Activated T-helper 1 cell treated with anti-CD3 and anti-CD28 coated beads, Interleukin-12 subunit alpha, Interleukin-12 subunit beta, Interleukin-2, Interleukin-4 antibody, amounts not matched to agents 30 ng/mL and 10 ng/mL and 1 ng/mL, durations not matched to agents 14 hours and 24 hours and 36 hours (primary cell): ENCODE data around the gene MEX3B. TPM values are rescaled to one million over a fixed set of nuclear protein-coding genes. Genes with fewer than 3 reads are reported as not detected.

Experiments used
- DNase-seq: peaks from one replicate; pipeline ENCODE4 v3.0.0; 2021; ENCODE audit warnings: low spot score
- H3K27ac Mint-ChIP-seq: one replicate; pipeline ENCODE4 v1.8.0; 2021; ENCODE audit warnings: mild to moderate bottlenecking, mixed read lengths
- H3K27me3 Mint-ChIP-seq: one replicate; pipeline ENCODE4 v1.8.0; 2022; ENCODE audit warnings: mild to moderate bottlenecking, moderate library complexity, mixed read lengths; ENCODE audit not compliant: insufficient read depth
- H3K36me3 Mint-ChIP-seq: one replicate; pipeline ENCODE4 v1.8.0; 2021; ENCODE audit warnings: low read depth, mixed read lengths
- H3K4me1 Mint-ChIP-seq: one replicate; pipeline ENCODE4 v1.8.0; 2021; ENCODE audit warnings: low read depth, mixed read lengths
- H3K4me3 Mint-ChIP-seq: one replicate; pipeline ENCODE4 v1.8.0; 2021; ENCODE audit warnings: mild to moderate bottlenecking, moderate library complexity, mixed read lengths
- H3K9me3 Mint-ChIP-seq: one replicate; pipeline ENCODE4 v1.8.0; 2021; ENCODE audit warnings: mixed read lengths
- intact Hi-C: fragments of 100-400 bp; cut with micrococcal nuclease; formaldehyde crosslinking; loops from one replicate; pipeline ENCODE4 v1.15.1; 2024
- total RNA-seq: library from RNA; stranded (reverse); gene quantifications from 2 replicates; pipeline ENCODE4 v1.2.3, GENCODE V29; 2022

MEX3B gene
- 0.59 and 0.73 TPM in 2 replicates for total RNA-seq

DNA sequence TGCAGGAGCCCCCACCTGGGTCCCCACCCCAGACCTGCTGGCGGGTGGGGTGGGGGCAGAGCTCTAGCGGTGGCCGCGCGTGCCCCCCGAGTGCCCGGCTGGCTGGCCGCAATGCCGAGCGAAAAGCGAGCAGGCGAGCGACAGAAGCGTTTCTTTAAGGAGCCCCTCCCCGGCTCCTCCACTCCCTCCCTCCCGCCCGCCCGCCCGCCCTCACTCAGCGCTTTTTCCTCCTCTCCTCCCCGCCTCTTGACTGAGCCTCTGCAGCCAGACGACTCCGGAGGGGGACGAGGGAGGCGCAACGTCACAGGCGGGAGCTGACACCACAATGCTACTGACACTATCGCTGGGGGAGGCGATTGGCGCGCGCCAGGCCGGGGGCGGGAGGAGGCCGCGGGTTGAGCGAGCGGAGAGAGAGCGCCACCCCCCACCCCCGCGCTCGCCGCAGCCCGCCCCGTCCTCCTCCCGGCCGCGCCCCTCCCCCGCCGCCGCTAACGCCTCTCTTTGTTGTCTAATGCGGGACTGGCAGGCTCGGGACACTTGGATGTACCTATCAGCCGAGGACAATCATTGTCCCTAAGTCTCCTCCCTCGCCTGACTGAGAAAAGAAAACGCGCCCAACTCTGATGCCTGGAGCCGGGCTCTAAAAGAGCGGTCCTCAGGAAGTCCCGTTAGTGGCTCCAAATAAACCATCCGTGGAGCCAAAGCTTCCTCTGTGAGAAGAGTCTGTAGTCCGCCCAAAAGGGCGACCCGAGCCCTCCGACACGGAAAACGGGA, at the start of gene MEX3B:
TSS of gene MEX3B (minus strand) at position 127 of the 774 bp plus-strand sequence. CDS start 313 bp downstream, outside the sequence.
- no peaks in the 10 kb centered on the region for H3K9me3 Mint-ChIP-seq
- peaks cover 41% of the 10 kb centered on the region for H3K27me3 Mint-ChIP-seq
- H3K27ac Mint-ChIP-seq: peak within 1 kb of the TSS; percentile 79
- DNase-seq: peak; percentile 83
- intact Hi-C loops: loop anchor here (1.0 to 5.0 kb wide), 5 partner anchors 217 to 1046 kb away; partner anchors contain the start of genes EFL1, RPS17, SAXO2 and TLNRD1
- H3K4me3 Mint-ChIP-seq: peak within 1 kb of the TSS; percentile 89
- peaks cover 12% of the 10 kb centered on the region for H3K4me1 Mint-ChIP-seq
- H3K36me3 Mint-ChIP-seq: no peaks in the 10 kb centered on the region

DNA sequence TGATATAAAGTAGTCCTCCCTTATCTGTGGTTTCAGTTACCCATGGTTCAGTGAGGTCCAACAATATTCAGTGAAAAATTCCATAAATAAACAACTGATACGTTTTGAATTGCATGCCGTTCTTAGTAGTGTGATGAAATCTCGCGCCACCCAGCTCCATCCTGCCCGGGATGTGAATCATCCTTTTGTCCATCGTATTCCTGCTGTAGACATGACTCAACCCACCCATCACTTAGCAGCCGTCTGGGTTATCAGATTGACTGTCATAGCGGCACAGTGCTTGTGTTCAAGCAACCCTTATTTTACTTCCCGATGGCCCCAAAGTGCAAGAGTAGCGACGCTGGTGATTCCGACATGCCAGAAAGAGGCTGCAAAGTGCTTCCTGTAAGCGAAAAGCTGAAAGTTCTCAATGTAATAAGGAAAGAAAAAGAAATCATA, 48.0 kb upstream of the MEX3B start:
- Mint-ChIP-seq H3K36me3 (no peaks in the 10 kb centered on the region), H3K4me1 (no peaks in the 10 kb centered on the region), H3K27me3 (peaks cover 6% of the 10 kb centered on the region), H3K4me3 (no peak overlapping the region), H3K27ac (no peak overlapping the region), H3K9me3 (no peaks in the 10 kb centered on the region)
- intact Hi-C loops: no loop called here
- no peak for DNase-seq

DNA sequence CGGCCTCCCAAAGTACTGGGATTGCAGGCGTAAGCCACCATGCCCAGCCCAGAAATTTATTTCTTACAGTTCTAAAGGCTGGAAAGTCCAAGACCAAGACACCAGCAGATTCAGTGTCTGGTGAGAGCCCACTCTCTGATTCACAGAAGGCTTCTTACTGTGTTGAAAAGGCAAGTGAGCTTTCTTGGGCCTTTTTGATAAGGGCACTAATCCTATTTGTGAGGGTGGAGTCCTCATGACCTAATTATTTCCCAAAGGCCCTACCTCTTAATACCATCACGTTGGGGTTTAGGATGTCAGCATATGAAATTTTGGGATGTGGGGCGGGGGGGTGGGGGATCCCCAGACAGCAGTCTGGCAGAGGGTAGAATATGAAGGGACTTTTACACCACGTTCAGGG, 47.5 kb upstream of the MEX3B start:
- H3K27ac Mint-ChIP-seq: no peak overlapping the region
- peaks cover 6% of the 10 kb centered on the region for H3K27me3 Mint-ChIP-seq
- DNase-seq: no peak
- no peaks in the 10 kb centered on the region for H3K36me3 Mint-ChIP-seq
- intact Hi-C loops: no loop called here
- H3K9me3 Mint-ChIP-seq: no peaks in the 10 kb centered on the region
- H3K4me3 Mint-ChIP-seq: no peak overlapping the region
- H3K4me1 Mint-ChIP-seq: no peaks in the 10 kb centered on the region

DNA sequence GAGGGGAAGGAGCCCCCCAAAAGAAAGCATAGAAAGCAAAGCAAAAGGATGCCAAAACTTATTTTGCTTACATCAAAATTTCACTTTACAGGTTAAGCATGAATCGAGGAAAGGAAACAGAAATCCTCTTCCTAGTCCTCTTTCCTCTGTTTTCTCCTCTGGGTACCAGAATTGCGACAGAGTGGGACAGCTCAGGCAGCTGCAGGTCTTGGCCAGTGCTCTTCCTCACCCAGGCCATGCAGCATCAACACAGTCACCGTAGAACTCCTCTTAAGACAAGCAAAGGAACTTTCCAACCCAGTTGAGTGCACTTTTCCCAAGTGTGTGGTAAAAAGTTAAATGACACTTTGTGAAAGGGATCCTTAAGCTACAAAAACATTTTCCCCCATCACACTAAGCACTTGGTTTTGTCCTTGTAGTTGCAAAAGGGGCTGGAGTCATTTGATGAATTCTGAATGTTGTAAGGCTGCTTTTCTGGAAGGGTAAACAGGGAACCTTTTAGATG, 45.9 kb upstream of the MEX3B start:
- no peaks in the 10 kb centered on the region for H3K4me1 Mint-ChIP-seq
- intact Hi-C loops: no loop called here
- peaks cover 4% of the 10 kb centered on the region for H3K27me3 Mint-ChIP-seq
- H3K36me3 Mint-ChIP-seq: no peaks in the 10 kb centered on the region
- no peak overlapping the region for H3K27ac Mint-ChIP-seq
- H3K9me3 Mint-ChIP-seq: no peaks in the 10 kb centered on the region
- H3K4me3 Mint-ChIP-seq: no peak overlapping the region
- no peak for DNase-seq

DNA sequence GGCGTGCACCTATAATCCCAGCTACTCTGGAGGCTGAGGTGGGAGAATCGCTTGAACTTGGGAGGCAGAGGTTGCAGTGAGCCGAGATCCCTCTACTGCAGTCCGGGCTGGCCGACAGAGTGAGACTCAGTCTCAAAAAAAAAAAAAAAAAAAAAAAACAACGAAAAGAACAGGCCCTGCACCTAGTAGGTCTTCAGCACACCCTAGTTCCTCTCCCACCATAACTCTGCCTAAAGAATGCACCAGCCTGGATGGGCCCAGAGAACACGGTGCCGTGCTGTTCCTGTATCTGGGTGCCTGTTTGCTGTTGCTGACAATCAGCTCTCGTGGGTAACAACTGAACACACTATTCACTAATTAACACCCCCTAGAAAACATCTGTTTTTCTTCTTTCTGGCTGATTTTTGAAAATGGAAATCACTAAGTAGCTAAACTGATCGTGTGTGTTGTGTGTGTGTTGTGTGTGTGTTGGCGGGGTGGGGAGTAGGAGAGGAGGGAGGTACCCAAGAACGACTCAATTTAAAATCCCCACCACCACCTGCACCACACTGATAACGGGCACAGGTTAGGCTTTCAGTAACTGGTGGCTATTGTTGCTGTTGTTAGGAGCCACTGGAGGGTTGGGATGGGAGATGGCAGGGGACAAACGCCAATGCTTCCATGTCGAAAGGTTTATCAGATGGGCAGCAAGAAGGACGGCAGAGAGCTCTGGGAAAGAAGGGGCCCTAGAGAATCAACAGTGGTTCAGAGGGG, 40.6 kb upstream of the MEX3B start:
- Mint-ChIP-seq H3K4me3 (no peak overlapping the region), H3K27me3 (peaks cover 4% of the 10 kb centered on the region), H3K4me1 (no peaks in the 10 kb centered on the region), H3K27ac (no peak overlapping the region), H3K36me3 (no peaks in the 10 kb centered on the region), H3K9me3 (no peaks in the 10 kb centered on the region)
- intact Hi-C loops: no loop called here
- no peak for DNase-seq

DNA sequence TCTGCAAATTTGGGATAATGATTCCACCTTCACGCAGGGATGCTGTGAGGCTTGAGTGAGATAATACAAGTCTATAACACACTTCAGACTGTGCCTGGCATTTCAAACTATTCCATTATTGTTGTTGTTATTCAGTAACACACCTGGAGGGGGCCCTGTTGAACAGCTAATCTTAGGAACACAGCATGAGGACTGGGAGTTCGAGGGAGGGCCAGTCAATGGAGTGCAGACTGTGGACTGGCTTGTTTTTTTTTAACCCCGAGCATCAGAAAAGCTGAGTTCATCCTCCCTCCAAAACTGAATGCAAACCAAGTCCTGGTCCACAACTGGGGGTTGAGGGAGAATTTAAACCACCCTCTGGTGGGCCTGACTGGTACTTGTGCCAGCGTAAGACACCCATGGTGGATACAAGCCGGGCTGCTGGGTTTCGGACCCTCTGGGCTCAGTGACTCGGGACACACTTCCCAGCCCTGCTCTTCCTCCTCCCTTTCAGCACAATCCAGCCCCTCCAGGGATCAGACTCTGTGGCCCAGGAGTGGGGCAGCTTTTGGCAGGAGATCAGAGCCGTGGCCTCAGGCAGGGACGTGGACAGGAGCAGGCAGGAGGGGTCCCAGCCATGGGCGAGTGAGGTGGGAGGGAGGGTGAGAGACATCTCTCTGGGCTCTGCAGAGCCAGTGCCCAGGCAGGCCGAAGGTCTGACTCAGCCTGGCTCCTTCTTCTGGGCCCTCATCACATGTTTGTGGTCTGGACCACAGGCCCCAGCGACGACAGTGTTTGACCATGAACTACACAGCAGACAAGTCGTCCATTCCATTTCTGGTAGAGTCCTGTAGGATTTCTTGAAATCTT, 36.3 kb upstream of the MEX3B start:
- DNase-seq: no peak
- H3K27ac Mint-ChIP-seq: no peak overlapping the region
- no peaks in the 10 kb centered on the region for H3K36me3 Mint-ChIP-seq
- no peaks in the 10 kb centered on the region for H3K4me1 Mint-ChIP-seq
- no peak overlapping the region for H3K4me3 Mint-ChIP-seq
- H3K9me3 Mint-ChIP-seq: no peaks in the 10 kb centered on the region
- peaks cover 3% of the 10 kb centered on the region for H3K27me3 Mint-ChIP-seq
- intact Hi-C loops: no loop called here

DNA sequence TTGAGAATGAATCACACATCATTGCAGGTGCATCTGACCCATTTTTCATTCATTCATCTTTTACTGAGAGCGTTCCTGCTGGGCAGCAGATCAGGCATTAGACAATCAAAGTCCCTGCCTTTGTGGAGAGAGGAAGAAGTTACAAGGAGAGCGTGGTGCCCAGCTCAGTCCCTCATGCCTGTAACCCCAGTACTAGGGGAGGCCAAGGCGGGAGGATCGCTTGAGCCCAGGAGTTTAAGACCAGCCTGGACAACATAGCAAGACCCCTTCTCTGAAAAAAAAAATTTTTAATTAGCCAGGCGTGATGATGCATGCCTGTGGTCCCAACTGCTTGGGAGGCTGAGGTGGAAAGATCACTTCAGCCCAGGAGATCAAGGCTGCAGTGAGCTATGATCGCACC, 35.0 kb upstream of the MEX3B start:
- no peak overlapping the region for H3K4me3 Mint-ChIP-seq
- H3K27ac Mint-ChIP-seq: no peak overlapping the region
- no peaks in the 10 kb centered on the region for H3K36me3 Mint-ChIP-seq
- intact Hi-C loops: no loop called here
- DNase-seq: no peak
- peaks cover 3% of the 10 kb centered on the region for H3K27me3 Mint-ChIP-seq
- no peaks in the 10 kb centered on the region for H3K9me3 Mint-ChIP-seq
- H3K4me1 Mint-ChIP-seq: no peaks in the 10 kb centered on the region

DNA sequence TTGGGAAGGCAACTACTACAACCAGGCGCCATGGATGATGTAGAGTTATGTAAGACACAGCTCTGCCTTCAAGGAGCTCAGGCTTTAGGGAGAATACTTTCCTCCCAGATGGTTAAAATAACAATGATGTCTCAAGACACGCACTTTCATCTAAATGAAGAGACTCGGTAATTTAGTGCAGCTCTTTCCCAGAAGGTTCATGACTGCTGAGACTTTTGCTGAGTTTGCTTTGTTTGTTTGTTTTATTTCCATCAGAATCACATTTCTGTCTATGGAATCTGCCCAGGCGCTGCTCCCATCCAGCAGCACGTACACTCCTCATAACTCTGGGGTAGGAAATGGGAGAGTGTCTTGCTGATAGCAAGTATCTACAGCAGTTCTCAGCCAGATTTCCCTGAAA, 33.9 kb upstream of the MEX3B start:
- H3K36me3 Mint-ChIP-seq: no peaks in the 10 kb centered on the region
- H3K27ac Mint-ChIP-seq: no peak overlapping the region
- H3K27me3 Mint-ChIP-seq: peaks cover 3% of the 10 kb centered on the region
- H3K4me3 Mint-ChIP-seq: no peak overlapping the region
- no peaks in the 10 kb centered on the region for H3K9me3 Mint-ChIP-seq
- H3K4me1 Mint-ChIP-seq: no peaks in the 10 kb centered on the region
- intact Hi-C loops: no loop called here
- DNase-seq: no peak

DNA sequence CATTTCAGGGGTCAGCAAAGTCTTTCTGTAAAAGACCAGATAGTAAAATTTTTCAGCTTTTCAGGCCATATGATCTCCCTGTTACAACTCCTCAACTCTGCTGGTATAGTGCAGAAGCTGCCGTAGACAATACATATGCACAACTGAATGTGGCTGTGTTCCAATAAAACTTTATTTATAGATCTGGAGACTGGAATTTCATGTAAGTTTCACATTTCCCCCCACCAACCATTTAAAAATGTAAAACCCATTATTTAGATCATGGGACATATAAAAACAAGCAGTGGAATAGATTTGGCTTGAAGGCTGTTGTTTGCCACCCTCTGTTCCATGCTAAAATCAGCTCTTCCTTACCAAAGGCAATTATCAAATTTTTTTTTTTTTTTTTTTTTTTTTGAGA, 28.8 kb upstream of the MEX3B start:
- Mint-ChIP-seq H3K27ac (no peak overlapping the region), H3K4me3 (no peak overlapping the region), H3K9me3 (no peaks in the 10 kb centered on the region), H3K27me3 (peaks cover 5% of the 10 kb centered on the region), H3K36me3 (no peaks in the 10 kb centered on the region), H3K4me1 (no peaks in the 10 kb centered on the region)
- no peak for DNase-seq
- intact Hi-C loops: no loop called here

DNA sequence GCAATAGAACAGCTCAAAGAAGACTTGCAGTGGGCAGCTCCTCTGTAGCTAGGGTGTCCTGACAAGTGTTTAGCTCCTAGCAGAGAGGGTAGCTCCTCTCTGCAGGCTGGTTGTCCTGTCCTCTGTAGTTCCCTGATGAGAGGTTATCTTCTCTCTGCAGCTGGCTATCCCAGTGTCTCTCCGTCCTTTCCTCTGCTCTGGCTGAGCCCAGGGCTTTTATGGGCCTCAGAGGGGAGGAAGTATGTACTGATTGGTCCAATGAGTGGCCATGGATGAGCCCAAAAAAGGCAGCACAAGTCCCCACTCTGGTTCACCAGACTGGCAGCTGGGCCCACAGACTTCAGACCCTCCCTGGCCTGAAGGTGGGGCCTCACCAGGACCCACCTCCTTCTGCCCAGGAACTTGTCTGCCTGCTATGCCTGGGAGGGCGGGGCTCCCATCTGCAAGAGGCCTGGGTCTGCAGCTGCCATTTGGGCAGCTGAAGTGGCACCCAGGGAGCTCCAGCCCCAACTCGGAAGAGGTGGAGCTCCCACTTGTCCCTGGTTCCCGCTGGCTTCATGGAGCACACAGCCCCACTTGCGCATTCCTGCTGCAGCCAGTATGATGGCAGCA, 27.2 kb upstream of the MEX3B start:
- intact Hi-C loops: no loop called here
- Mint-ChIP-seq H3K4me3 (no peak overlapping the region), H3K36me3 (no peaks in the 10 kb centered on the region), H3K9me3 (no peaks in the 10 kb centered on the region), H3K27ac (no peak overlapping the region), H3K4me1 (no peaks in the 10 kb centered on the region), H3K27me3 (peaks cover 3% of the 10 kb centered on the region)
- DNase-seq: no peak

DNA sequence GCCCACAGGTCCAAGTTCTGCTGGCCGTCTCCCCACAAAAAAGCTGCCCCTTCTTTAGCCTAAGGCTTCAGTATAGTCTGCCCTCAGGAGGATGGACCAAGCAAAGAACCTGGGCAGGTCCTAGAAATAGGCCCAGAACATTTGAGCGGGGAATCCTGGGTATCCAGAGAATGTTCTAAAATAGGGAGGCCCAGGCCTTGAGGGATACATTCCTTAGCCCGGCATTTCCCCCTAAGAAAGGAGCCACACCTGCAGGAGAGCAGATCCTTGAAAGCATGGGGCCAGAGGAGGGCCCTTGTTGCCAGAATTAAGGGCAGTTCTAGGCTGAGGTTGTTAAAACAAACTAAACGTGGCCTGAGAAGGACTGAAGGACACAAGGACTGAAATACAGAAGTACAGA, 20.6 kb upstream of the MEX3B start:
- Mint-ChIP-seq H3K4me3 (no peak overlapping the region), H3K36me3 (no peaks in the 10 kb centered on the region), H3K4me1 (no peaks in the 10 kb centered on the region), H3K9me3 (no peaks in the 10 kb centered on the region), H3K27ac (no peak overlapping the region), H3K27me3 (peaks cover 7% of the 10 kb centered on the region)
- DNase-seq: no peak
- intact Hi-C loops: no loop called here

DNA sequence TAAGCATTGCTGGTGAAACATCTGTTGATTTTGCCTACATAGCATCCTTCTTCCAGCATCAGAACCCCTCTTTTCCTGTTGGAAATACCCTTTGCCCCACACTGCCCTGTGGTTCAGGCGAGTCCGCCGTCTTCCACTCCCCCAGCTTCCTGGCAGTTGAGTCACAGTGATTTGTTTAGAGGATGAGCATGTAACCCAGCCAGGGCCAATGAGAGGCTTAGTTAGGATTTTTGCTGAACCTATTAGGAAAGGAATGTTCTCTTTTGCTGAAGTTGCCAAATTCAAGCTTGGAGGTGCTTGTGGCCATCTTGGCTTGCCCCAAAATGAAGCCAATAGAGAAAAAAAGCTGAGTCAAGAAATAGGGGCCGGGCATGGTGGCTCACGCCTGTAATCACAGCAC, 19.0 kb upstream of the MEX3B start:
- Mint-ChIP-seq H3K4me3 (no peak overlapping the region), H3K4me1 (no peaks in the 10 kb centered on the region), H3K27ac (no peak overlapping the region), H3K36me3 (no peaks in the 10 kb centered on the region), H3K9me3 (no peaks in the 10 kb centered on the region), H3K27me3 (peaks cover 8% of the 10 kb centered on the region)
- intact Hi-C loops: no loop called here
- no peak for DNase-seq
